ENCODE data around the gene SNAPC4.
"Not testable (repeated sequence)": the region's sequence is repeated elsewhere in the genome, so short reads cannot be mapped to it uniquely, and the experiment has no call there.

The SNAPC4 gene

GRCh38 chr9:136361047-136361753 lies 38.8 kb downstream of the SNAPC4 start:
- peaks cover 10% of the 10 kb centered on the region for H3K27me3 ChIP-seq (ENCODE audit: control insufficient read depth, insufficient read depth, low read length)
- H3K9ac ChIP-seq (ENCODE audit: low read length) = no peak overlapping the region
- peaks cover 18% of the 10 kb centered on the region for H3K4me1 ChIP-seq (ENCODE audit: control insufficient read depth, insufficient read depth, low read length)
- H3K9me3 ChIP-seq (ENCODE audit: control insufficient read depth, low read length) = no peaks in the 10 kb centered on the region
- no peaks in the 10 kb centered on the region for H3K36me3 ChIP-seq (ENCODE audit: control insufficient read depth, insufficient read depth, low read length)
- H3K4me3 ChIP-seq (ENCODE audit: low read length) = no peak overlapping the region

DNA sequence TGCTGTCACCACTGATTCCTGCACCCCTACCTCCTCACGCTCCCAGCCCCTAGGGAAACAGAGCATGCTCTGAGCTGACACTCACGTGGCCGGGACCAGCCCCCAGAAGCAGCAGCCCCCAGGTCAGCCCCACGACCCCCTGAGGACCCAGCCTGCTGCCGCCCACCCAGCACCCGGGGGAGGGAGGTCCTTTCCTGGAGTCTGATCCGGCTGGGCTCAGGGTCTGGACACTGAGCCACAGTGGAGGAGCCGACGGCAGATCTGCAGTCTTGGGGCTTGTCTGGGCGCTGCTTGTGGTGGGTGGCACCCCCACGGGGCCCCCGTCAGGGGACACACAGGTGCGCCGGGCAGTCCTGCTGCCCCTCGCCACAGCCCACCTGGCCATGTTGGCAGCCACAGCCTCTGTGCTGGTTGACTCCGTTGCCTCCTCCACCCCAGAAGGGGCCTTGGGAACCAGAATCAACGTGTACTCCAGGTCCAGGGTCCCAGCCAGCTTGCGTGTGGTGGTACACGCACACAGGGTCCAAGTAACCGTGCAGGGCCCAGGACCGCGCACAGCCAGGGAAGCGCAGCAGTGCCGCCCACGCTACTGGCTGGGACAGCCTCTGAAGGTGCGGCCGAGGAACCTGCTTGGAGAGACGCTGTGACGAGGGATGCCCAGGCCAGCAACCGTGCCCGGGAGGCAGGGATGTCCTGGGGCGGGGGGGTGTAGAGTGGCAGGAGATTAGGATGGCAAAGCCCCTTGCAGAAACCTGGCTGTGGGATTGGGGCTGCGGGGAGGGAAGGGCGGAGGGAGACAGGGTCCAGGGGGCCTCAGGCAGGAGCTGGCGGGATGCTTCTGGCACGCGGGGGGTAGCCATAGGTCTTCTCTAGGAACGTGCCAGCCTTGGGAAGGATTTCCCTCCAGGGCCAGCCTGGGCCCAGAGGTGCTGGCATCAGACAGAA lies 39.9 kb downstream of the SNAPC4 start:
- Histone ChIP-seq H3K36me3 (ENCODE audit: control insufficient read depth, insufficient read depth, low read length) (no peaks in the 10 kb centered on the region), H3K4me3 (ENCODE audit: low read length) (no peak overlapping the region), H3K9ac (ENCODE audit: low read length) (no peak overlapping the region), H3K27me3 (ENCODE audit: control insufficient read depth, insufficient read depth, low read length) (peaks cover 6% of the 10 kb centered on the region), H3K4me1 (ENCODE audit: control insufficient read depth, insufficient read depth, low read length) (peaks cover 22% of the 10 kb centered on the region), H3K9me3 (ENCODE audit: control insufficient read depth, low read length) (no peaks in the 10 kb centered on the region)

GRCh38 chr9:136358888-136359287 lies 41.1 kb downstream of the SNAPC4 start:
- H3K4me1 ChIP-seq (ENCODE audit: control insufficient read depth, insufficient read depth, low read length) = peaks cover 23% of the 10 kb centered on the region
- no peak overlapping the region for H3K9ac ChIP-seq (ENCODE audit: low read length)
- H3K4me3 ChIP-seq (ENCODE audit: low read length) = no peak overlapping the region
- H3K36me3 ChIP-seq (ENCODE audit: control insufficient read depth, insufficient read depth, low read length) = no peaks in the 10 kb centered on the region
- no peaks in the 10 kb centered on the region for H3K9me3 ChIP-seq (ENCODE audit: control insufficient read depth, low read length)
- H3K27me3 ChIP-seq (ENCODE audit: control insufficient read depth, insufficient read depth, low read length) = no peaks in the 10 kb centered on the region

DNA sequence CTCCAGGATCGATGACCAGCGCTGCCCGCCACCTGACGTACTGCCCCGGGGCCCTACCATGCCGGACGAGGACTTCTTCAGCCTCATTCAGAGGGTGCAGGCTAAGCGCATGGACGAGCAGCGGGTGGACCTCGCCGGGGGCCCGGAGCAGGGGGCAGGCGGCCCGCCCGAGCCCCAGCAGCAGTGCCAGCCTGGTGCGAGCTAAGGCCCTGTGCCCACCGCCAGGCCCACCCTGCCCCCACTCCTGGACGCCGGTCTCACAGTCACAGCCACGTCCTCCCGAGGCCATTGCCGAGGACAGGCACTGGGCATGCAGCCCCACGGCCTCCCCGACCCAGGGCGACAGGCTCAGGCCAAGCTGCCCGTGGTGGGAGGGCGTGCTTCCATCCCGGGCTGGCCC lies 42.0 kb downstream of the SNAPC4 start:
- H3K9me3 ChIP-seq (ENCODE audit: control insufficient read depth, low read length) = no peaks in the 10 kb centered on the region
- peaks cover 20% of the 10 kb centered on the region for H3K4me1 ChIP-seq (ENCODE audit: control insufficient read depth, insufficient read depth, low read length)
- no peak overlapping the region for H3K9ac ChIP-seq (ENCODE audit: low read length)
- H3K4me3 ChIP-seq (ENCODE audit: low read length) = no peak overlapping the region
- no peaks in the 10 kb centered on the region for H3K36me3 ChIP-seq (ENCODE audit: control insufficient read depth, insufficient read depth, low read length)
- no peaks in the 10 kb centered on the region for H3K27me3 ChIP-seq (ENCODE audit: control insufficient read depth, insufficient read depth, low read length)

DNA sequence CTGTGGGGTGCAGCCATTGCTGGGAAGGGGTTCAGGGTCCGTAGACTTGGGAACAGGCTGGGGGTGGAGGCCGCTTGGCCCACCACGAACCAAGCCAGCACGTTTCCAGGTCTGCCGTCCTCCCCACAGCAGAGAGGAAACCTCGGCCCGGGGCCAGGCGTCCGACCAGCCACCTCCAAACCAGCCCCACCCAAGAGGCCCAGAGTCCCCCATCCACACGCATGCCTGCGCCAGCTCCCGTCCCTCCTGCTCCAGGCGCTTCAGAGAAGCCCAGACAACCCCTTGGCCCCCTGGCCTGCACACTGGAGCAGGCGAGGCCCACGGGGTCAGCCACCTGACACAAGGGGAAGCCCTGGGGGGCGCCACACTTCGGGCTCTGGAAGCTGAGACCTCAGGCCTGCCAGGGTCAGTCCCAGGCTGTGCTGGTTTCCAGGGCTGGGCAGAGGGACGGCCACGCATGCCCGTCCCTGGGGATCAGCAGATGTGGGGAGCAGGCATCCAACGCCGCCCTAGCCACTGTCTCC lies 42.7 kb downstream of the SNAPC4 start:
- H3K4me1 ChIP-seq (ENCODE audit: control insufficient read depth, insufficient read depth, low read length) = peaks cover 13% of the 10 kb centered on the region
- no peak overlapping the region for H3K9ac ChIP-seq (ENCODE audit: low read length)
- H3K4me3 ChIP-seq (ENCODE audit: low read length) = no peak overlapping the region
- H3K27me3 ChIP-seq (ENCODE audit: control insufficient read depth, insufficient read depth, low read length) = no peaks in the 10 kb centered on the region
- no peaks in the 10 kb centered on the region for H3K9me3 ChIP-seq (ENCODE audit: control insufficient read depth, low read length)
- H3K36me3 ChIP-seq (ENCODE audit: control insufficient read depth, insufficient read depth, low read length) = no peaks in the 10 kb centered on the region

GRCh38 chr9:136355616-136356557 lies 44.1 kb downstream of the SNAPC4 start:
- Histone ChIP-seq H3K9me3 (ENCODE audit: control insufficient read depth, low read length) (no peaks in the 10 kb centered on the region), H3K9ac (ENCODE audit: low read length) (no peak overlapping the region), H3K4me1 (ENCODE audit: control insufficient read depth, insufficient read depth, low read length) (peaks cover 9% of the 10 kb centered on the region), H3K4me3 (ENCODE audit: low read length) (no peak overlapping the region), H3K36me3 (ENCODE audit: control insufficient read depth, insufficient read depth, low read length) (no peaks in the 10 kb centered on the region), H3K27me3 (ENCODE audit: control insufficient read depth, insufficient read depth, low read length) (no peaks in the 10 kb centered on the region)

- Histone ChIP-seq H3K27me3 (ENCODE audit: control insufficient read depth, insufficient read depth, low read length) (no peaks in the 10 kb centered on the region), H3K36me3 (ENCODE audit: control insufficient read depth, insufficient read depth, low read length) (no peaks in the 10 kb centered on the region), H3K4me1 (ENCODE audit: control insufficient read depth, insufficient read depth, low read length) (peaks cover 9% of the 10 kb centered on the region), H3K9ac (ENCODE audit: low read length) (no peak overlapping the region), H3K4me3 (ENCODE audit: low read length) (no peak overlapping the region), H3K9me3 (ENCODE audit: control insufficient read depth, low read length) (no peaks in the 10 kb centered on the region)
Observed at GRCh38 chr9:136354592-136355085, 45.3 kb downstream of the SNAPC4 start.

GRCh38 chr9:136353757-136354488 lies 46.0 kb downstream of the SNAPC4 start:
- no peak overlapping the region for H3K9ac ChIP-seq (ENCODE audit: low read length)

GRCh38 chr9:136353088-136353487 lies 46.9 kb downstream of the SNAPC4 start:
- Histone ChIP-seq H3K9me3 (ENCODE audit: control insufficient read depth, low read length) (no peaks in the 10 kb centered on the region), H3K9ac (ENCODE audit: low read length) (no peak overlapping the region), H3K36me3 (ENCODE audit: control insufficient read depth, insufficient read depth, low read length) (no peaks in the 10 kb centered on the region), H3K4me1 (ENCODE audit: control insufficient read depth, insufficient read depth, low read length) (peaks cover 9% of the 10 kb centered on the region), H3K4me3 (ENCODE audit: low read length) (no peak overlapping the region), H3K27me3 (ENCODE audit: control insufficient read depth, insufficient read depth, low read length) (no peaks in the 10 kb centered on the region)

More at GRCh38 chr9:136353757-136354488, 46.0 kb downstream of the SNAPC4 start:
- H3K4me3 ChIP-seq (ENCODE audit: low read length) = no peak overlapping the region
- peaks cover 9% of the 10 kb centered on the region for H3K4me1 ChIP-seq (ENCODE audit: control insufficient read depth, insufficient read depth, low read length)
- no peaks in the 10 kb centered on the region for H3K9me3 ChIP-seq (ENCODE audit: control insufficient read depth, low read length)
- no peaks in the 10 kb centered on the region for H3K27me3 ChIP-seq (ENCODE audit: control insufficient read depth, insufficient read depth, low read length)
- no peaks in the 10 kb centered on the region for H3K36me3 ChIP-seq (ENCODE audit: control insufficient read depth, insufficient read depth, low read length)

DNA sequence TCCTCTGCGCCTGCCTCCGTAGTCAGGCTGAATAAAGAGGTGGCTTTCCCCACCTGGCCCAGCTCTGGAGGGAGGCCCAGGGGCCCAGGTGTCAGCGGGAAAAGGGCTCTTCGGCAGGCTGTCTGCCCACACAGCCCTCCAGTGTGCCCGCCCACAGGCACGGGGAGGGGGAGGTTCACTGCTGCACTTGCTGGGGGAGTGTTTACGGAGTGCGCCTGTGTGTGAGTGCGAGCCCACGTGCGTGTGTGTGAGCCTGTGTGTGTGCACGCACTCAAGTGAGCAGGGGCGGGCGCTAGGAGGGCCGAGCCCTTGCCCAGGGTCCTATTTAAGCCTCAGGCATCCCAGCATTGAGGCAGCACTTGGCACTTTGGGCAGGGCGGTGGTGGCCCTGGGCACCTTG lies 47.3 kb downstream of the SNAPC4 start:
- H3K9me3 ChIP-seq (ENCODE audit: control insufficient read depth, low read length) = no peaks in the 10 kb centered on the region
- H3K4me3 ChIP-seq (ENCODE audit: low read length) = no peak overlapping the region
- H3K9ac ChIP-seq (ENCODE audit: low read length) = no peak overlapping the region
- H3K4me1 ChIP-seq (ENCODE audit: control insufficient read depth, insufficient read depth, low read length) = peaks cover 9% of the 10 kb centered on the region
- H3K36me3 ChIP-seq (ENCODE audit: control insufficient read depth, insufficient read depth, low read length) = no peaks in the 10 kb centered on the region
- H3K27me3 ChIP-seq (ENCODE audit: control insufficient read depth, insufficient read depth, low read length) = no peaks in the 10 kb centered on the region

- not testable (repeated sequence) for H3K36me3 ChIP-seq (ENCODE audit: control insufficient read depth, insufficient read depth, low read length); H3K4me3 ChIP-seq (ENCODE audit: low read length); H3K27me3 ChIP-seq (ENCODE audit: control insufficient read depth, insufficient read depth, low read length); H3K9ac ChIP-seq (ENCODE audit: low read length); H3K9me3 ChIP-seq (ENCODE audit: control insufficient read depth, low read length); H3K4me1 ChIP-seq (ENCODE audit: control insufficient read depth, insufficient read depth, low read length)
Observed at GRCh38 chr9:136351868-136352267, 48.1 kb downstream of the SNAPC4 start.

All from mucosa of stomach (tissue), 1 donor.